Colon (tissue), 2 donors: ENCODE measurements around the gene CTSV.
"Not testable (repeated sequence)": the region's sequence is repeated elsewhere in the genome, so short reads cannot be mapped to it uniquely, and the experiment has no call there.

ENCODE experiments used
- FAIRE-seq: peaks from 2 replicates; lab custom pipeline; 2012; peaks lifted over from hg19 to GRCh38; lab: Jason Lieb, UNC
- donor health status: control.
- donor health status: control.

Gene CTSV

GRCh38 chr9:97038611-97039513 lies at the start of gene CTSV:
CTSV (minus strand) TSS chr9:97039142; CDS start chr9:97038043, 1,099 bp downstream.
- FAIRE-seq: no peak

GRCh38 chr9:97087668-97088215 lies 48.8 kb upstream of the CTSV start:
- not testable (repeated sequence) for FAIRE-seq

DNA sequence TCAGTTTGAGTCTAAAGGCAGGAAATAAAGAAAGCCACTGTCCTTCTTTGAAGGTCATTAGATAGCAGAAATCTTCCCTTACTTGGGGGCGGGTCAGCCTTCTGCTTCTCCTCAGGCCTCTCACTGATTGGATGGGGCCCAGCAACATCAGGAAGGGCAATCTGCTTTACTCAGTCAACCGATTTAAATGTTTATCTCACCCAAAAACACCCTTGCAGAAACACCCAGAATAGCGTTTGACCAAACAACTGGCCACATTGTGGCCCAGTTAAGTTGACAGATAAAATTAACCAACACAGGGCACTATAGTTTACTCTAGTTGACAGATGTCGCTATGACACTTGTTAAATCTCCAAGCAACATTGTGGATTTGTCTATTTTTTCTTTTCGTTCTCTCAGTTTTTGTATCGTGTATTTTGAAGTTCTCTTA lies 45.6 kb upstream of the CTSV start:
- not testable (repeated sequence) for FAIRE-seq

DNA sequence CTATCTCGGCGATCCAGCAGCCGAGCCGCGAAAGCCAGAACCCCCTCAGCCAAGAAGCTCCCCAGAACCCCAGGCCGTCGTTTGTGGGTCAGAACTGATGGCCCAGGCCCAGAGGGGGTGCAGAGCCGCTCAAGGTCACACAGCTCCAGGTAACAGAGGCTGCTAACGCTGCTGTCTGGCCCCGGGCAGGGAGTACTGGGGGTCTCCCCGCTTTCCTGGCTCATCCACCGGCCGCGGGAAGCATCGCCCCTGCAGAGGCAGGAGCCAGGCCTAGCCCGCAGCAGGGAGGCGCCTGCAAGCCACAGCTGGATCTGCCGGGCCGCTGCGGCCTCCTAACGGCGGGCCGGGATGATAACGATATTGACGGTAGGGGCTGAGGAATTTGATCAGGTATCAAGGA lies 39.4 kb upstream of the CTSV start:
- no peak for FAIRE-seq

- no peak for FAIRE-seq
These were observed 38.7 kb upstream of the CTSV start for GRCh38 chr9:97077452-97078295.

GRCh38 chr9:97076731-97077451 lies 37.9 kb upstream of the CTSV start:
- FAIRE-seq: not testable (repeated sequence)

- FAIRE-seq: no peak
These were observed 37.3 kb upstream of the CTSV start for GRCh38 chr9:97076238-97076637.

- FAIRE-seq: no peak
These were observed 36.5 kb upstream of the CTSV start for GRCh38 chr9:97075289-97075985.

DNA sequence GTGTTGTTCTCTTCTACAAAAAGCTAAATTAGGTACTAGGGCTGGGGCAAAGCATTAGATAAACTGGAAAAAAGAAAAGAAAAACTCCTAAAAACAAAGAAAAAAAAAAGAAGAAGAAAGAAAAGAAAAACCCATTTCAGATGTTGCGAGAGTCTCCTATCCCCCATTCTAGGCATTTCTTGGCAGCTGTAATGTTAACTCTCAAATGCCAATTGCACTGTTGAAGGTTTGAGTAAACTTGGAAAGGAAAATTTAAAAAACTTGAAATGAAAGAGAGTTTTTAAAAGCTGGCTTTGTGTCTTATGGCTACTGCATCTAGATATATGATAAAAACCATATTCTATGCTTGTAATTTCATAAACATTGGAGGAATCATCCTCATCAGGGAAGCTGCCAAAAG lies 34.6 kb upstream of the CTSV start:
- no peak for FAIRE-seq

- FAIRE-seq: no peak
These were observed 33.4 kb upstream of the CTSV start for GRCh38 chr9:97072285-97072776.

GRCh38 chr9:97070325-97070724 lies 31.4 kb upstream of the CTSV start:
- not testable (repeated sequence) for FAIRE-seq

DNA sequence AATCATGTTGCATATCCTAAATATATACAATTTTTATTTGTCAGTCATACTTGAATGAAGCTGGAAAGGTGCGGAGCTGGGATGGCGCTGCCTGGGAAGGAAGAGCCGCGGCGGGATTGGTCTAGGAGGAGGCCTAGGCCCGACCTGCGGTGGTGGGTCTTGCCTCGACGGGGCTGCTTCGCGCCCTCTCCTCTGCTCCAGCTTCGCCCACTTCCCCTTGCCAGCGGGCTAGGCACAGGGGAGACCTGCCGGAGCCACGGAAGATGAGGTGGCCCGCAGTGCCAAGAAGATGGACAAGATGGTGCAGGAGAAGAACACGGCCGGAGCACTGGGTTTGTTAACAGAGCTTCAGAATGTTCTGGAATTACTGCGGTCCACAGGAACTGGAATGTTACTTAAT lies 28.5 kb upstream of the CTSV start:
- FAIRE-seq: no peak

DNA sequence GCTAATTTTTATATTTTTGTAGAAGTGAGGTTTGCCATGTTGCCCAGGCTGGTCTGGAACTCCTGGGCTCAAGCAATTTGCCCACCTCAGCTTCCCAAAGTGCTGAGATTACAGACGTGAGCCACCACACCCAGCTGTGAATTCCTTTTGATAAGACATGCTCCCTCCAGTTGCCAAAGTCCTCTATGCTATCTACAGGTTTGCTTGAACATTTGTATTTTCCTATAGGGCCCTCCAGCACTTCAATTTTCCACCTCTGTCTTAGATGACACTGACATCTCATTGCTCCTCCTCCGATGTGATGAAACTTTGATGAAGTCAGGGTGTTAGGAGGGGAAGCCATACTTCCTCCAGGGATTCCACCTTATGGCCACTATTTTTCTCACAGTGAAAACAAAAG lies 25.2 kb upstream of the CTSV start:
- FAIRE-seq: no peak

GRCh38 chr9:97060796-97061195 lies 21.9 kb upstream of the CTSV start:
- FAIRE-seq: no peak

- FAIRE-seq: no peak
These were observed 20.7 kb upstream of the CTSV start for GRCh38 chr9:97059626-97060025.

- FAIRE-seq: no peak
These were observed 18.7 kb upstream of the CTSV start for GRCh38 chr9:97057651-97058050.

GRCh38 chr9:97055891-97056290 lies 16.9 kb upstream of the CTSV start:
- not testable (repeated sequence) for FAIRE-seq

DNA sequence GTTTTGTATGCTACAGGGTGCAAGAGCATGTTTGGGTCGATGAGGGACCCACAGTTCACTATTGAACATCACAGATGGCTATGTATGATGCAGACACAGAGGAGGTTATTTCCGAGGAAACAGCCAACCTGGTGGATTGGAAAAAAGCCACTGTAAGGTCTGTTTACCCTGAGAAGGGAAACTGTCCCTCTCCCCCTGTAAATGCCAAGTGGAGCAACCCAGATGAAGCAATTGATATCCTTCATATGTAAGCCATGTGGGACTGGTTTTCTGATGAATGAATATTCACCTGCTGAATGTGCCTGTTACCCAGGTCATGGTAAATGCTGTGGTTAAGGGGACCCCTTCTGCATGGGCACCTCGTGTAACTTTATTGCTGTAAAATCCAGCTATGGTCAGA lies 14.8 kb upstream of the CTSV start:
- no peak for FAIRE-seq

GRCh38 chr9:97052735-97053134 lies 13.8 kb upstream of the CTSV start:
- no peak for FAIRE-seq

DNA sequence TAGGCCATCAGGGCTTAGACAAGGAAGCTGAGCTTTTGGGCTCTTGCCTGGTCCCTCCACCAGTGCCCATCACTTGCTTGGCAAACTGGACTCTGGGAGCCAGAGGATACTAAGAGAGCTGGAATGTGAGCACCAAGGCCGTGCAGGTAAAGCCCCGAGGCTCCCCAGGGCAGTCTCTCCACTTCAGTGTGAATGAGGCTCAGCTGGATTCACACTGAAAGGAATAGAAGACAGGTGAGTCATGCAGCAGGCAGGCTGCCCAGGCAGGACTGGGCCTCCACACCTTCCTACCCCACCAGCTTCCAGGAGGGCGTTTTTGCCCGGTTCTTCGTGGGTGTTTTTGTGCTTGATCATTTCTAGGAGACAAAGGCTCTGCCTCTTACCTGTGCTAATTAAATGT lies 7.3 kb upstream of the CTSV start:
- FAIRE-seq: no peak

GRCh38 chr9:97045300-97045699 lies 6.4 kb upstream of the CTSV start:
- no peak for FAIRE-seq
